Stimulated activated CD8-positive, alpha-beta memory T cell treated with anti-CD3 and anti-CD28 coated beads, Interleukin-4, amount 100 ng/mL, for 4 hours (primary cell): Measurements from ENCODE around the gene ITPRIP.

Source experiments
- DNase-seq, 2 donors: peaks; one replicate each; pipeline ENCODE4 v3.0.0-alpha.2; 2020; ENCODE audit warnings: low read depth in 2 of 2, low spot score in 1 of 2

Gene ITPRIP

DNA sequence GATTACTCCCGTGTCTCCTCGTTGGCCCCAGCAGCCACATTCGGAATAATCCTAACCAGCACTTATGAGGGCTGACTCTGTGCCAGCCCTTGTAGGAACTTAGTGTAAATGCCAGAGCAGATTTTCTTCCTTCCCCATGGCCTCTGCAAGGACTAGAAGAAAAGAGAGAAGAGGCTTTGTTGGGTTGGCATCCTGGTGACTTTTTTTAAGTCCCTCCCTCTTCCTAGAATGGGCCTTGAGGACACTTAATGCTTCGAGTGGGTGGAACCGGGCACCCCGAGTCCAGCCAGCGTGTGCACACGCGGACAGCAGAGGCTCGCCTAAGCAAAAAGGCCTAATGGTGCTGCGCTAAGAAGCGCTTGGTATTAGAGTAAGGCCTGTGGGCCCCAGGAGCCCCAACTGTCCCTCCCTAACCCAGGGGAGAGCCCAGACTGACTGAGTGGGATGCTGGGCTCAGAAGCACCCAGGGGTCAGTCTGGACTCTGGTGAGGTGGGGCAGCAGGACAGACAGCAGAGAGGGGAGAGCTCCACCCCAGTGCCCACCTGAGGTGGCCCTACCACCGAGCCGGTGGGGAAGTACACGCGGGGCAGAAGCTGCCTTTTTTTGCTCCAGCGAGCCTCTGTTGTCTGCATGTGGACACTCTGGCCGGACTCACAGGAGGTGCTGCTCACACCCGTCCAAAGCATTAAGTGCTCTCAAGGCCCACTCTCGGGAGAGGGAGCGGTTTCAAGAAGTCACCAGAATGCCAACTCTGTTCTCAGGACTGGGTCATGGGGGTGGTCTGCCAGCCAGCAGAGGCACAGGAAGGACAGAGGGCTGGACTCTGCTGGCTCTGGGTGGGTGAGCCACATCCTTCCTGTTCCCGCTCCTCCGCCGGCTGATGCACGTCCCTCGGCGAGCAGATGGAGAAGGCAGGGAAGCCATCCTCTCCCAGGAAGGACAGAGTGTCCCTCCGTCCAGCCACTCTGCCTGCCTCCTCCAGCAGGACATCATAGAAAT is 12.5 kb downstream of the ITPRIP start:
- DNase-seq, result no peak

DNA sequence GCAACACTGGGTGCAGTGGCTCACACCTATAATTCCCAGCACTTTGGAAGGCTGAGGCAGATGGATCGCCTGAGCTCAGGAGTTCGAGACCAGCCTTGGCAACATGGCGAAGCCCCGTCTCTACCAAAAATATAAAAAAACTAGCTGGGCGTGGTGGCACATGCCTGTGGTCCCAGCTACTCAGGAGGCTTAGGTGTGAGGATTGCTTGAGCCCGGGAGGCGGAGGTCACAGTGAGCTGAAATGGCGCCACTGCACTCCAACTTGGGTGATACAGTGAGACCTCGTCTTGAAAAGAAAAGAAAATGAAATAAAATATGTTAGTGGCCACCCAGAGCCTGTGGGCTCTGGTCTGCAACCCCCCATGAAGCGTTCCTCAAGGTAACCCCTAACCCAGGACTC is 13.3 kb downstream of the ITPRIP start:
- no peak for DNase-seq

DNA sequence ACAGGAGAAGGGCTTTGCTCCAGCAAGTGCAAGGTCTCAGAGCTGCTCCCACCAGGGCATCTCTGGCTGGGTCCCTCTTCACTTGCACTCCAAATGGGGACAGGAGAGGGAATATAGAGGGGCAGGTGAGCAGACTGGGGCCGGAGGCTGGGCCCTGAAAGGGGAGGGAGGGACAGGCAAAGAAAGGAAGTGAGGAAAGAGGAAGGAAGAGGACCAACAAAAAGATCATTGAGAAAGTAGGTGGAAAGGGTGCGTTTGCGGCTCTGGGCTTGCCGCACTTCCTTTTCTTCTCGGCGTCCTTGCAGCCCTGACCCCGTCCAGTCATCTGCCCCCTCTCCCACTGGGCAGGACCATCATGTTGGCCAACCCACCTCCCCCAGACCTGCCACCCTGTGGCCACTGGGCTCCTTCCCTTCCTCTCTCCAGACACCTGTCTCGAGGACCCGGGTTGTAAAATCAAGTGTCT is 14.0 kb downstream of the ITPRIP start:
- no peak for DNase-seq

DNA sequence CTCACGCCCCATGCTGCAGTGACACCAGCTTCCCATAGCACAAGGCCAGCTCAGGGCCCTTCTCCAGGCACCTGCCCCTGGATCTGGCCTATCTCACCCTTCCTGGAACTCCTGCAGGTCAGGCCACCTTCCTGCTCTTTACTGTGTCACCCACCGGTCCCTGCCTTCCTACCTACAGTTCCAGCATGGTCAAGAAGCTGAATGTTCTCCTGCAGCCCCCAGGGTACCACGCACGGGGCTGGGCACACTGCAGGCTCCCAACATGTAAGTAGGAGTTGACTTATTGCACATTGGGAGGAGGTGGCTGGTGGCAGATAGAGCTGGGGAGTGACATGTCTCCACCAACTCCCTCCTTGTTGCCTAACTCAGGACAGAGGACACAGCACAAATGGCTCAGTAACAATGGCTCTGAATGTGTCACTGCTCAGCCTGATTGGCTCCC is 14.5 kb downstream of the ITPRIP start:
- DNase-seq, result no peak

DNA sequence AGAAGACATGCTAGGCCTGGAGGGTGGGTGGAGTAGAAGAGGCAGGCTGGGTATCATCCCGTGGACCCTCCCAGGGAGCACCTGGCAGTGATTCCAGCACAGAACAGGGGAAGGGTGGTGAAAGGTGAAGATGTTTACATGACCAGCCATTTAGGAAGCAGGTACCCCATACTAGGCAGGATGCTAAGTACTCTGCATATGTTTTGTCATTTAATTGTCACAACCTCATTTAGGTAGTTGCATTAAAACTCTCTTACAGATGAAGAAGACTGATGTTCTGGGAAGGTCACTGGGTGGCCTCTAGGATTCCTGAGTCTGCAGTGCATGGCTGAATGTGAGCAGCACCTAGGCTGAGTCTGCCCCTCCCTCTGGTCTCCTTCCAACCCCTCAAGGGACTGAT is 15.2 kb downstream of the ITPRIP start:
- DNase-seq, result no peak

DNA sequence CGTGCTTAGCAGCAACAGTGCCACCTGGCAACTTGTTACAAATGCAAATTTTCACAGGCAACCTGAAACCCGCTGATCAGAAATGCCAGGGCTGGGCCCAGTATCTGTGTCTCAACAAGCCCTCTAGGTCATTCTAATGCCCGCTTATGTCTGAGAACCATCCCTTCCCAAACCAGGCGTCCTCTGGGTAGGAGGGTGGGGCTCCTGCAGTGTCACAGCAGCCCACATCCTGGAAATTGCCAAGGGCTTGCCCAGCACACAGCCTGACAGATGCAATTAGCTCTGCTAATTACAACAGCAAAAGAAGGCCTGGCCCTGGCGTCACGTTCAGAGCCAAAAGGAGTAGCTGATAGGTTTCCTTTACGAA is 15.9 kb downstream of the ITPRIP start:
- DNase-seq, result no peak

DNA sequence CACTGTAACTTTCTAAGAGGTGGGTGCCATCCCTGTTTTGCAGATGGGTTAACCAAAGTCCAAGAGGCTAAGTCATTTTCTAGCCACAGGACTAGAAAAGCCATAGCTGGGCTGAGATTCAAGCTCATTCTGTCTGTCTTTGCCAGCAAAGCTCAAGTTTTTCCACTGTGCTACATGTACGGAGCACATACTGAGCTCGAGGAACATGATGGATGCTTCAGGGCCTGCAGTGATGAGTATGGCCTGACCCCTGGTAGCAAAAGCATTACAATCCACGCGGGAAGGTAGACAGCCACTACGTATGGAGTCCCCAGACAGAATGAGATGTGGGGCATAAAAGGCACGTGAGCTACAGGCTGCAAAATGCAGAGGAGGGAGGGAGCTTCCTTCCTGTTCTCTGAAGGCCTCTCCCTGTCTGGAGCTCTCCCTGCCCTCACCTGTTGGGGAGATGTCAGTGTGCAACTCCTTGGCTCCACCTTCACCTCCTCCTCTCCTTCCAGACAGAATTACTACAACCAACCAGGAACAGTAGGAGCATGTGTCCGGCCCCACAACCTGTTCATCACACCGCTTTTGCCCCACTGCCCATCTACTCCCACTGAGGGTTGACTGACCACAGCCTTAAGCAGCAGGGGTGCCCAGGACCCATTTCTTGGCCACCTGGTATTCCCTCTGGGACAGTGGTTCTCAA is 16.4 kb downstream of the ITPRIP start:
- no peak for DNase-seq

DNA sequence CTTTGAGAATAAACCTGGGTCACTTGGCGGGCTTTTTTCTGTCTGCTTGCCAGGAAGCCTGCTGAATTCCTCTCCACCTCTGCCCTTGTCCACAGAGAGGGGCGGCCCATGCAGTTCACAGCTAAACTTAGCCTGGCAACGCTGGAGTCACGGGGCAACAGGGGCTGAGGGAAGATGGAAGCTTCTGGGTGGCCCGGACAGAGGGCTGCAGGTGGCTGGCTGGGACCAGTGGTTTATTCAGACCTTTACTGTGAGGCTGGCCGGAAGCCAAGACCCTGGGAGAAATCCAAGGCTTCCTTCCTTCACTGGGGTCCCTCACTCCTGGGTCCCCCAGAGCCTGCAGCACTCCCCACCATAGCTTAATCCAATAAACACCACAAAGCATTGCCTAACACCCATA is 17.0 kb downstream of the ITPRIP start:
- DNase-seq, result no peak

DNA sequence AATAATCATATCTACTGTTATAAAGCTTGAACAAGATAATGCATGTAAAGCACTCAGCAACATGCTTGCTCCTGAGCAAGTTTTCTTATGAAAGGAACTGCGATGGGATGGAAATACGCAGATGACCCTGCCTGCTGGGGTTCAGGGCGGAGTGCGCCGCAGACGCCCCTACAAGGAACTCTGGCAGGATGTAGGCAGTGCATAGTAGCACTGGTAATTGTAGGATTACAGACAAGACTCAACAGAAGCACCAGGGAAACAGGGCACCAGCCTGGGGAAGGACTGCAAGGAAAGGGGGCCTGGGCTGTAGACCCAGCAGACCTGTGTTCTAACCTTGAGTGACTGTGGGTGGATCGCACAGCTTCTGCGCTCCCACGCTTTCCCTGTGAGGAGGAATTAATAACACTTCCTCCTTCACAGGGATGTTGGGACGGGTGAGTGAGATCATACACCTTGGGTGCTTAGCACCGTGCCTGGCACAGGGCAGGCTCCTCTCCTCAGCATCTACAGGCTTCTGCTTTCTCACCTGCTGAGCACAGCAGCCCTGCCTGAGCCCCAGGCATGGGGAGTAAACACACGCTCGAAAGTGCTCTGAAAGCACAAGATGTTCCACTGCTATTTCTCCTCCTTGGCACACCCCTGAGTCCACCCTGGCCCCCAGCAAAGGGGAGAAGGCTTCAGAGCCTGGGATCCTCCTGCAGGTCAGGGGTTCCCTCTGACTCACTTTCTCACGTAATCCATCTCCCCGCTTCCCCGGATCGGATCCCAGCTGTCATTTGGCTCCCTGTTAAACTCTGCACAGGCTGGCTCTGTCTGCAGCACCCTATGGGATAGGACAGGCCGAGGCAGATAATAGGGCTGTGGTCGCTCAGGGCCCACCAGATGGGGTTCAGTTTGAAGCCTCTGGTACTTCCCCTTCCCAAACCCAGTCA is 19.2 kb downstream of the ITPRIP start:
- DNase-seq, result no peak

DNA sequence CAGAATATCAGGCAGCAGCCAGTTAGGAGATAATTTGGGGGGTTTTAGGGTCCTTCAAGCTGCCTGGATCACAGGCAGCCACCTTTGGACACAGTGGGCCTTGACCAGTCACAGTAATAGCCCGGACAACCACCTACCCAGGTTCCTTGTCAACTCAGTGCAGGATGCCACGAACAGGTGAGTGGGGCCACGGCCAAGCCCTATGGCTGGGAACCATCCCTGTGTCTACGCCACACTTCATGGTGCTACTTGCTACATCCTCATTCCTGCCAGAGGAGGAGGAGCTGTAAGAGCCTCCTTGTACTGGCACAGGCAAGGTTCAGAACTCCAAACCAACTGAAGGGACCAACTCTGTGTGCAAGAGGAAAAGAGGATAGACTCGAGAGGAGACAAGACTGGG is 19.9 kb downstream of the ITPRIP start:
- DNase-seq, result no peak

DNA sequence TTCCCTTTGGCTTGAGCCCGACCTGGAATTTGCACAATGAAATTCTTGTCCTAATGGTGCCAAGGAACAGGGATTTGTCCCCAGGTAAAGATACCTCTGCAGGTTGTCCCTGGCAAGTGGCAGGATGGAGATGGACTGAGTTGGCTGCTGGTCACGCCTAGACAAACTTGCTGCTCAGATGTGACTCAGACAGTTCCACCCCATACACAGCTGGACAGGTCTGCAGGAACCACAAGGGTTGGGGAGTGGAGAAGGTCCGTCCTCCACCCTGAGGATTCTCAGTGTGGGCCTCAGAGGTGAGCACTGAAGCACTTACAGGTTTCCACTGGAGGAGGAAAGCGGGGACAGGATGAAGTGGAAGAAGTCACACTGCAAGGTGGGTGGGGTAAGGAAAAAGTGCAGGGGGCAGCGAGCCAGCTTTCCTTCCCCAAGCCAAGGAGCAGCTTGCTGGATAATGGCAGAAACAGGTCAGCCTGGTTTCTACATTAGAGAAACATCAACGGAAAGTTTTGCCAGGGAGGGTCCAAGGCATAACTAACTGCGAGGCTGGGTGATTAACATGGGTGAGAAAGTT is 20.5 kb downstream of the ITPRIP start:
- DNase-seq, result no peak

DNA sequence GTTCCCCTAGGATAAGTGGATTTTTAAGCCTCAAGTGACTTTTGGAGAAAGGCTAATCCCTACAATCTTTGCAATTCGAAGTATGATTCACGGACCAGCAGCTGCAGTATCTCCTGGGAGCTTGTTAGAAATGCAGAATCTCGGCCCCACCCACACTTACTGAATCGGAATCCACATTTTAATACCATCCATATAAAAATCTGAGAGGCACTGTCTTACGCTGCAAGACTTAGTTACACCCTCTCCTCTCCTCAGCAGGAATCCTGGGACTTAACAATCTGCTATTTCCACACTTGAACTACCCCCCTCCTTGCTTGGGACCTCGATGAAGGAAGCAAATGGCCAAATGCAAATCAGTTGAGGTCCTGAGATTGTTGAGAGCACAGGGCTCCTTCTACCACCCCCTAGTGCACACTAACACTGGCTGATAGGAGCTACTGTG is 21.0 kb downstream of the ITPRIP start:
- no peak for DNase-seq

DNA sequence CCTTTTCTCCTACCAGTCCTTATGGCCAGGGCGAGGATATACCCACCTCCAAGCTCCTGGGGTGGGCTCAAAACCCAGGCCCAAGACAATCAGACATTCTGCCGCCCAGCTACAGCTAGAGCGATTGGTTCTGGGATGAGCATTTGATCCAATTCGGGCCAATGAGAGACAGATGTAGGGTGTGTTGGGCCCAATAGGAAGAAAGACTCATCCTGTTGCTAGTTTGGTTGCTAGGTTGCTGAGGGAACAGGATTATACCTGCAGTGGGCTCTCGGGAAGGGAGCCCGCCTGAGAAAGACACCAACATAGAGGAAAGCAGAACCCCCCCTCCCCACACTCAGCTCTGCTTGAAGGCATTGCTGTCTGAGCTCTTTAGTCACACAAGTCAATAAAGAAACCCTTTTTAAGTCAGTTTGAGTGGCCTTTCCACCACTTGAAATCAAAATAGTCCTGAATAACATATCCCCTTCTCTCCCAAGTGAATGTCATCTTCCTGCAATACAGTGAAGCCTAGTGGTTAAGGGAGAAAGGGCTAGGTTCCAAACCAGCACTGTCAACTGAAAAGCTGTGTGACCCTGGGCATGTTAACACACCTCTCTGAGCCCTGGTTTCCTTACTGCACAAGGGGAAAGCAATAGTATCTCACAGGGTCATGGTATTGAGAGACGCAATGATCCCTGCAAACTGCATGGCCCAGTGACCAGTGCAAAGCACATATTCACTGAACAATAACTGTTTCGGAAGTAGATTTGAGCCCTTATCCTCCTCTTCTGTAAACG is 21.8 kb downstream of the ITPRIP start:
- no peak for DNase-seq

DNA sequence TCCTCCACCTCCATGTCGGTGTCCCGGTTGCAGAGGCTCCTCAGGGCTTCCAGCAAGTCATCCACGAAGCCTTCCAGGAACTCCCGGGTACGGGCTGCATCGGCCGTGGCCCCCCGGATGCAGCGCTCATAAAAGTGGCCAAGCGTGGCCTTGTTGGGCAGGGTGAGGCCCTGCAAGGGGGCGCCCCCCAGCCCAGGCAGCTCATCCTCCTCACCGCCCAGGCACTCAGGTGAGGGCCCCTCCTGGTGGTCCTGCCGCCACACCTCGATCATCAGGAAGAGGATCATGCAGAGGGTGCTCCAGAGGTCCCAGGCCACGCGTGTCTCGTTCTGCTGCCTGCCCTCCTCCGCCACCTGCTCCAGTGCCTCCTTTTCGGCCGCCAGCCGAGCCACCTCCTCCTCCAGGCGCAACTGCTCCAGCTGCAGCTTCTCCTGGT is 22.8 kb downstream of the ITPRIP start:
- DNase-seq, result no peak

DNA sequence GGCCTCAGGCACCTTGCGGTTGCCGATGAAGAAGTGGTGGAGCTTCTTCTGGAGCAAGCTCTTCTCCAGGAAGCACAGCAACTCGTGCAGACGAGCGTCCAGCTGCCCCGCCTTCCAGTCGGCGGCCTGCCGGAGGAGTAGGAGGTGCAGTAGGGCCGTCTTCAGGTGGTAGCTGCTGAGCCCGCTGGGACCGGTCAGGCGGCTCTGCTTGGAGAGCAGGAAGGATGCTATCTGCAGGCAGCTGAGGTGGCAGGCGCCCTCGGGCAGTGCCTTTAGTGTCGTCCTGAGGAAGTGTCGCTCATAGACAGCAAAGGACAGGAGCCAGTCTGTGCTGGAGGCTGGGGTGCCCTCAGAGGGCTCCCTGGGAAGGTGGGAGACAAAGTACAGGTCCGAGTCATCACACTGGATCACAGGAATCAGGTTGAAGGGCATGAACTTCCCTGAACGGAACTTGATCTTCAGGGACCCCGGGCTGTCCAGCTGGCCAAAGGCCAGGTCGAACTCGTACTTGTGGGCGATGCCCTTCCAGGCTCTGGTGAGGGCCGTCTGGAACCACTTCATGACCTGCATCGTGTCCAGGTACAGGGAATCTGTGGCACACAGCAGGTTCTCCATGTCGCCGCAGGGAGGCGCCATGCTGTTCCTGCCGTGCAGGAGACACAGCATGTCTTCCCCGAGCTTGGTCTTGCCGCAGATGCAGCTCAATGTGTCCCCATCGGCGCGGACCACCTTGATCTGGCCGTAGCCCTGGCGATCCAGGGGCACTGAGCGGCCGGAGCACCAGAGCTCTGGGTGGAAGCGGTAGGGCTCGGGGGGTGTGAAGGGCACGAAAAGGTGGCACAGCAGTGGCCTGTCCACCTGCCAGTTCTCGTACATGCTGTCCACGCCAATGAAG is 23.4 kb downstream of the ITPRIP start:
- DNase-seq, result no peak

DNA sequence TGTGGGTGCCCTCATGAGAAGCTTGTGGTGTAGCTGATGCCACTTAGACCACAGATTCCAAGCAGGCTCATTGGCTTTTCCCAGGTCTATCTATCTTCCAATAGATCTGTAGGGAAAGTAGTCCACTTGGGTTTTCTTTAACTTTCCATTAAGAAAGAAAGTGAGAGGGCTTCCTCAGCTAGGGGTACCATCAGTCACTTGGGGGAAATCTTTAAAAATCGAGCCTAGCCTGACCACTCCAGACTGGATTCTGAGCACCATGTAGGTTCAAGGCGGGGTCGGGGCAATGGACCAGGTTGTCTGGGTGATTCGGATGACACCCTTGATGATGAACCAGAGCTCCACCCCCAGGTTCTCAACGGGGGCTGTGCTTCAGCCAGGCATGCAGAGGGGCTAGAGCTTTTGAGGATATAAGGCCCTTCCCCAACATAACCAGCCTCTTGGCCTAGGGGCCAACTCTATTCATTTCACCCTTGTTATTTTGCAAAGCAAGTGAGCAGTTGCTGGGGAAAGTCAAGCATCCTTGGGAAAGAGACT is 27.0 kb downstream of the ITPRIP start:
- no peak for DNase-seq

DNA sequence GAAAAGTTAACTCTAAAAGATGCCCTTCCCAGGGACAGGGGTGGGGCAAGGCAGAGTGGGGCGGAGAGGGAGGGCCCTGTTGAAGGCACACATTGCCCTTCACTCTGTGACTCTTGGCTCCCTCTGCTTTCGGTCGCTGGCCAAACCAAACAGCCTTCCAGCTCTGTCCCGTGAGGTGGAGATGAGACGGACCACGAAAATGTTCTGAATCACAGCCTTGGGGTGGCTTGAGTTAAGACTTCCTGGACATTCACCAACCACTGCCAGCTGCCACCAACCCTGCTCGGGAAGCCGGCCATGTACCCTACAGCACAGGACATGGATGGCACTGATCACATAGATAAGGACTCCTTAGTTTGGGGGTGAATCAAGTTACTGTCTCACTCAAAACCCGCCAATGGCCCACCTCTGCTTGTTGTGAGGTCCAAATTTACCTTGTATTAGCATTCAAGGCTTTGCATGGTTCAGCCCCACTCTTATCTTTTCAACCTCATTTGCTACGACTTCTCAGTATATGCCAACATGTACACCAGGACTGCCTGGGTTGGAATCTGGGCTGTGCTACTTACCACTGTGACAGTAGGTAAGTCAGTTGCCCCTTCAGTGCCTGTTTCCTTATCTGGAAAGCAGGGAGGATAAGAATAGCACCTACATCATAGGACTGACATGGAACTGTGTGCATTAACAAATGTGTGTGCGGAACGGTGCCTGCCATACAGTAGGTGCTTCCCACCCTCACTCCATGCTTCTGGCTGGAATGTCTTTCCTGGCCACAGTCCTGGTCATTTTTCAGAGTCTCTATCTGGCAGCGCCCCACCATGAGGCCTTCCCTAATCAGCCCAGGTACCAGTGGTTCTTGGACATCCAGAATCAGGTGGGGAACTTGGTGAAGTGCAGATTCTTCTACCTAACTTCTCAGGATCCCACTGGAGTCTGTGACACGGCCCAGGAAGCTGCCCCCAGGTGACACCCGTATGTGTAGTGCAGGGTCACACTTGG is 28.0 kb downstream of the ITPRIP start:
- no peak for DNase-seq
